ENCODE measurements around the gene SELENOS. TPM values are rescaled to one million over a fixed set of nuclear protein-coding genes. Genes with fewer than 3 reads are reported as not detected.

The SELENOS gene
- total RNA-seq, 1 donor from 2014 or later: 42.1 TPM

GRCh38 chr15:101275018-101275417 is 2.3 kb downstream of the SELENOS start:
- DNase-seq (ENCODE audit: low read depth, low spot score): no peak
- peaks cover 14% of the 10 kb centered on the region for H3K36me3 Mint-ChIP-seq (ENCODE audit: low read depth)
- H3K4me1 Mint-ChIP-seq: peaks cover 12% of the 10 kb centered on the region
- H3K9me3 Mint-ChIP-seq: no peaks in the 10 kb centered on the region
- H3K4me3 Mint-ChIP-seq: peak overlapping the region; percentile 28
- no peaks in the 10 kb centered on the region for H3K27me3 Mint-ChIP-seq (ENCODE audit: low read depth)
- TF ChIP-seq, protein P1, sequence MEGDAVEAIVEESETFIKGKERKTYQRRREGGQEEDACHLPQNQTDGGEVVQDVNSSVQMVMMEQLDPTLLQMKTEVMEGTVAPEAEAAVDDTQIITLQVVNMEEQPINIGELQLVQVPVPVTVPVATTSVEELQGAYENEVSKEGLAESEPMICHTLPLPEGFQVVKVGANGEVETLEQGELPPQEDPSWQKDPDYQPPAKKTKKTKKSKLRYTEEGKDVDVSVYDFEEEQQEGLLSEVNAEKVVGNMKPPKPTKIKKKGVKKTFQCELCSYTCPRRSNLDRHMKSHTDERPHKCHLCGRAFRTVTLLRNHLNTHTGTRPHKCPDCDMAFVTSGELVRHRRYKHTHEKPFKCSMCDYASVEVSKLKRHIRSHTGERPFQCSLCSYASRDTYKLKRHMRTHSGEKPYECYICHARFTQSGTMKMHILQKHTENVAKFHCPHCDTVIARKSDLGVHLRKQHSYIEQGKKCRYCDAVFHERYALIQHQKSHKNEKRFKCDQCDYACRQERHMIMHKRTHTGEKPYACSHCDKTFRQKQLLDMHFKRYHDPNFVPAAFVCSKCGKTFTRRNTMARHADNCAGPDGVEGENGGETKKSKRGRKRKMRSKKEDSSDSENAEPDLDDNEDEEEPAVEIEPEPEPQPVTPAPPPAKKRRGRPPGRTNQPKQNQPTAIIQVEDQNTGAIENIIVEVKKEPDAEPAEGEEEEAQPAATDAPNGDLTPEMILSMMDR (conservative IDR thresholded peaks at IDR 0.05): no peak
- H3K27ac Mint-ChIP-seq (ENCODE audit: unreplicated experiment): no peak overlapping the region

GRCh38 chr15:101273534-101273933 is 3.8 kb downstream of the SELENOS start:
- no peak for DNase-seq (ENCODE audit: low read depth, low spot score)
- Mint-ChIP-seq H3K9me3 (no peaks in the 10 kb centered on the region), H3K36me3 (ENCODE audit: low read depth) (peaks cover 23% of the 10 kb centered on the region), H3K27ac (ENCODE audit: unreplicated experiment) (no peak overlapping the region), H3K4me1 (peaks cover 12% of the 10 kb centered on the region), H3K4me3 (no peak overlapping the region), H3K27me3 (ENCODE audit: low read depth) (no peaks in the 10 kb centered on the region)
- TF ChIP-seq, protein P1 (conservative IDR thresholded peaks at IDR 0.05): no peak

DNA sequence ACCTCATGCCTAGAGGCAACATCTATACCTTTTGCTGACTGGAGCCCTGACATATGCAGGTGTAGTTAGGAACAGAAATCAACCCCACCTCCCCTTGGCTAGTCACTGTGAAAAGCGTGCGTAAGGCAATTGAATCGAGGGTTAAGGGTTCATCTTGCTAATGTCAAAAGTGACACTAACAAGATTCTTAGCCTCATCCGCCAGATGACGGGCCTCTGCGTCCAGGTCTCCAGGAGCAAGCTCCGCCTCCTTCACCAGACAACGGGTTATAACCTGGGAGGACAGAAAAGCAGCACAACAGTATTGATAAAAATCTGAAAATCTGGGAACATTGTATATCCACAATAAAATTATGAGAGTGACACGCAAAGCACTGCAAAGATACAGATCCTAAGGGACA is 4.7 kb downstream of the SELENOS start:
- Mint-ChIP-seq H3K4me3 (no peak overlapping the region), H3K36me3 (ENCODE audit: low read depth) (peaks cover 23% of the 10 kb centered on the region), H3K9me3 (no peaks in the 10 kb centered on the region), H3K27ac (ENCODE audit: unreplicated experiment) (no peak overlapping the region), H3K4me1 (peaks cover 7% of the 10 kb centered on the region), H3K27me3 (ENCODE audit: low read depth) (no peaks in the 10 kb centered on the region)
- TF ChIP-seq, protein P1 (conservative IDR thresholded peaks at IDR 0.05): no peak
- DNase-seq (ENCODE audit: low read depth, low spot score): no peak

DNA sequence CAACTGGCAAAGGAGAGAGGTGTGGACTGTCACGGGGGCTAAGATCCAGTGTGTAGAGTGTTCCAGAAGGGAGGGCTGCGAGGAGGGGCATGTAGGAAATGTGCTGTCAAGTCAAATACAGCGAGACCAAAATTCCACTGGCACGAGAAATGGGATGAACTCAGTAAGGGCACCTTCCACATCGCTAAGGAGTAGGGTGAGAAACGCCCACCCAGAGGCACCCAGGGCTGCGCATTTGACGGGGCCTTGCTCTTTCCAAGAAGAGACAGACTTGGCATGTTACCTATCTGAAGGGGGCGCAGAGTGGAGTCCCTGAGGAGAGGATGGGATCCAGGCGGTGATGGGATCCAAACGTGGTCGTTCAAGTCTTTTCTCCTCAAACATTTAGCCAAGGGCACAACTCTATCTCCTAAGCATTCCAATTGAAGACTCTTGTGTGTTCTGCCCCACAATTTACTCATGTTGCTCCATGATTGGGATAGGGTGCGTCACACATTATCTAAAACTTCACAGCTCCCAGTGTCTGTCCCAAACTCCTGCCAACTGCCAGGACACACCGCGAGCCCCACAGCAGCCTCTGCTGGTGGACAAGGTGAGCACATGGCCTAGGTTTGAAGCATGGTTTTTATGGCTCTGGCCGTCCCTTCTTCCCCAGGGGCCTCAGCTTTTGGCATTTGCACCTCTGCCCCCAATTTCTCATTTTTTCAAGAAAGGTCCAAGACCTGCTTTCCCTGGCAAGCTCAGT is 7.6 kb downstream of the SELENOS start:
- Mint-ChIP-seq H3K27me3 (ENCODE audit: low read depth) (no peaks in the 10 kb centered on the region), H3K27ac (ENCODE audit: unreplicated experiment) (no peak overlapping the region), H3K9me3 (no peaks in the 10 kb centered on the region), H3K4me3 (peak overlapping the region; percentile 21), H3K4me1 (no peaks in the 10 kb centered on the region), H3K36me3 (ENCODE audit: low read depth) (peaks cover 23% of the 10 kb centered on the region)
- DNase-seq (ENCODE audit: low read depth, low spot score): no peak
- TF ChIP-seq, protein P1 (conservative IDR thresholded peaks at IDR 0.05): peak; percentile 46

- H3K27me3 Mint-ChIP-seq (ENCODE audit: low read depth): peaks cover 1% of the 10 kb centered on the region
- TF ChIP-seq, protein P1 (conservative IDR thresholded peaks at IDR 0.05): no peak
- no peaks in the 10 kb centered on the region for H3K4me1 Mint-ChIP-seq
- peak overlapping the region; percentile 27 for H3K4me3 Mint-ChIP-seq
- H3K36me3 Mint-ChIP-seq (ENCODE audit: low read depth): peaks cover 16% of the 10 kb centered on the region
- no peaks in the 10 kb centered on the region for H3K9me3 Mint-ChIP-seq
- H3K27ac Mint-ChIP-seq (ENCODE audit: unreplicated experiment): no peak overlapping the region
- no peak for DNase-seq (ENCODE audit: low read depth, low spot score)
Measured at GRCh38 chr15:101267320-101268104, 9.8 kb downstream of the SELENOS start.

All from neural crest cell (in vitro differentiated cells).